ENCODE data around the gene TMEM51. TPM values are rescaled to one million over a fixed set of nuclear protein-coding genes. Genes with fewer than 3 reads are reported as not detected.

TMEM51 gene
- total RNA-seq, 2 experiments from 2014 or later, result not detected

GRCh38 chr1:15155191-15155590 lies 1.6 kb downstream of the TMEM51 start:
- H3K27ac Mint-ChIP-seq, result no peak overlapping the region
- no peaks in the 10 kb centered on the region for H3K9me3 Mint-ChIP-seq
- no peak for DNase-seq
- no peaks in the 10 kb centered on the region for H3K36me3 Mint-ChIP-seq
- peaks cover 20% of the 10 kb centered on the region for H3K4me1 Mint-ChIP-seq
- peaks cover 53% of the 10 kb centered on the region for H3K27me3 Mint-ChIP-seq
- H3K4me3 Mint-ChIP-seq, result no peak overlapping the region

GRCh38 chr1:15155888-15156741 lies 2.6 kb downstream of the TMEM51 start:
- Mint-ChIP-seq H3K36me3 (no peaks in the 10 kb centered on the region), H3K27me3 (peaks cover 50% of the 10 kb centered on the region), H3K4me3 (no peak overlapping the region), H3K4me1 (peaks cover 20% of the 10 kb centered on the region), H3K9me3 (no peaks in the 10 kb centered on the region), H3K27ac (no peak overlapping the region)
- no peak for DNase-seq

- peaks cover 20% of the 10 kb centered on the region for H3K4me1 Mint-ChIP-seq
- H3K36me3 Mint-ChIP-seq, result no peaks in the 10 kb centered on the region
- H3K4me3 Mint-ChIP-seq, result no peak overlapping the region
- no peaks in the 10 kb centered on the region for H3K9me3 Mint-ChIP-seq
- H3K27ac Mint-ChIP-seq, result no peak overlapping the region
- H3K27me3 Mint-ChIP-seq, result peaks cover 47% of the 10 kb centered on the region
- no peak for DNase-seq
Measured at GRCh38 chr1:15156807-15157380, 3.3 kb downstream of the TMEM51 start.

GRCh38 chr1:15157524-15158399 lies 4.2 kb downstream of the TMEM51 start:
- Mint-ChIP-seq H3K4me3 (no peak overlapping the region), H3K9me3 (no peaks in the 10 kb centered on the region), H3K4me1 (peaks cover 18% of the 10 kb centered on the region), H3K27me3 (peaks cover 42% of the 10 kb centered on the region), H3K27ac (no peak overlapping the region), H3K36me3 (no peaks in the 10 kb centered on the region)
- no peak for DNase-seq

- H3K27ac Mint-ChIP-seq, result no peak overlapping the region
- H3K4me3 Mint-ChIP-seq, result no peak overlapping the region
- H3K27me3 Mint-ChIP-seq, result peaks cover 42% of the 10 kb centered on the region
- peaks cover 18% of the 10 kb centered on the region for H3K4me1 Mint-ChIP-seq
- H3K9me3 Mint-ChIP-seq, result no peaks in the 10 kb centered on the region
- H3K36me3 Mint-ChIP-seq, result no peaks in the 10 kb centered on the region
- DNase-seq, result no peak
Measured at GRCh38 chr1:15158506-15159165, 5.1 kb downstream of the TMEM51 start.

- DNase-seq, result no peak
- Mint-ChIP-seq H3K27ac (no peak overlapping the region), H3K4me1 (peaks cover 18% of the 10 kb centered on the region), H3K4me3 (no peak overlapping the region), H3K36me3 (no peaks in the 10 kb centered on the region), H3K9me3 (no peaks in the 10 kb centered on the region), H3K27me3 (peaks cover 42% of the 10 kb centered on the region)
Measured at GRCh38 chr1:15159166-15159555, 5.6 kb downstream of the TMEM51 start.

- peaks cover 12% of the 10 kb centered on the region for H3K4me1 Mint-ChIP-seq
- no peaks in the 10 kb centered on the region for H3K9me3 Mint-ChIP-seq
- no peak overlapping the region for H3K4me3 Mint-ChIP-seq
- DNase-seq, result no peak
- peaks cover 32% of the 10 kb centered on the region for H3K27me3 Mint-ChIP-seq
- no peaks in the 10 kb centered on the region for H3K36me3 Mint-ChIP-seq
- no peak overlapping the region for H3K27ac Mint-ChIP-seq
Measured at GRCh38 chr1:15160626-15161025, 7.1 kb downstream of the TMEM51 start.

- no peak overlapping the region for H3K27ac Mint-ChIP-seq
- H3K27me3 Mint-ChIP-seq, result peaks cover 33% of the 10 kb centered on the region
- no peaks in the 10 kb centered on the region for H3K9me3 Mint-ChIP-seq
- no peaks in the 10 kb centered on the region for H3K36me3 Mint-ChIP-seq
- H3K4me3 Mint-ChIP-seq, result no peak overlapping the region
- H3K4me1 Mint-ChIP-seq, result peaks cover under 1% of the 10 kb centered on the region
- no peak for DNase-seq
Measured at GRCh38 chr1:15167386-15167785, 13.8 kb downstream of the TMEM51 start.

GRCh38 chr1:15168479-15168878 lies 14.9 kb downstream of the TMEM51 start:
- H3K27ac Mint-ChIP-seq, result no peak overlapping the region
- no peaks in the 10 kb centered on the region for H3K9me3 Mint-ChIP-seq
- H3K36me3 Mint-ChIP-seq, result no peaks in the 10 kb centered on the region
- no peak for DNase-seq
- H3K4me3 Mint-ChIP-seq, result no peak overlapping the region
- H3K27me3 Mint-ChIP-seq, result peaks cover 28% of the 10 kb centered on the region
- H3K4me1 Mint-ChIP-seq, result peaks cover 4% of the 10 kb centered on the region

- Mint-ChIP-seq H3K4me1 (peaks cover 16% of the 10 kb centered on the region), H3K9me3 (no peaks in the 10 kb centered on the region), H3K27me3 (peaks cover 26% of the 10 kb centered on the region), H3K36me3 (no peaks in the 10 kb centered on the region), H3K27ac (no peak overlapping the region), H3K4me3 (no peak overlapping the region)
- DNase-seq, result no peak
Measured at GRCh38 chr1:15170071-15170470, 16.5 kb downstream of the TMEM51 start.

- no peak overlapping the region for H3K27ac Mint-ChIP-seq
- H3K4me3 Mint-ChIP-seq, result no peak overlapping the region
- H3K36me3 Mint-ChIP-seq, result no peaks in the 10 kb centered on the region
- DNase-seq, result no peak
- peaks cover 35% of the 10 kb centered on the region for H3K27me3 Mint-ChIP-seq
- H3K9me3 Mint-ChIP-seq, result no peaks in the 10 kb centered on the region
- H3K4me1 Mint-ChIP-seq, result peaks cover 23% of the 10 kb centered on the region
Measured at GRCh38 chr1:15171271-15171908, 17.8 kb downstream of the TMEM51 start.

GRCh38 chr1:15172405-15173259 lies 19.1 kb downstream of the TMEM51 start:
- Mint-ChIP-seq H3K27ac (no peak overlapping the region), H3K36me3 (no peaks in the 10 kb centered on the region), H3K4me1 (peaks cover 23% of the 10 kb centered on the region)

GRCh38 chr1:15173863-15174614 lies 20.5 kb downstream of the TMEM51 start:
- Mint-ChIP-seq H3K4me3 (no peak overlapping the region), H3K27ac (no peak overlapping the region), H3K4me1 (peaks cover 23% of the 10 kb centered on the region), H3K36me3 (no peaks in the 10 kb centered on the region), H3K27me3 (peaks cover 57% of the 10 kb centered on the region), H3K9me3 (no peaks in the 10 kb centered on the region)
- DNase-seq, result no peak

More at GRCh38 chr1:15172405-15173259, 19.1 kb downstream of the TMEM51 start:
- H3K9me3 Mint-ChIP-seq, result no peaks in the 10 kb centered on the region
- peaks cover 46% of the 10 kb centered on the region for H3K27me3 Mint-ChIP-seq
- DNase-seq, result no peak
- H3K4me3 Mint-ChIP-seq, result no peak overlapping the region
